ENCODE results near the gene PDE6B.

The PDE6B gene

GRCh38 chr4:592825-593520 lies 32.4 kb upstream of the PDE6B start:
- TF ChIP-seq CTCF (conservative IDR thresholded peaks at IDR 0.05): no peak

GRCh38 chr4:598925-599324 lies 26.4 kb upstream of the PDE6B start:
- no peak for TF ChIP-seq CTCF (conservative IDR thresholded peaks at IDR 0.05)
- H3K27ac ChIP-seq: no peak overlapping the region

More at GRCh38 chr4:592825-593520, 32.4 kb upstream of the PDE6B start:
- H3K27ac ChIP-seq: no peak overlapping the region

DNA sequence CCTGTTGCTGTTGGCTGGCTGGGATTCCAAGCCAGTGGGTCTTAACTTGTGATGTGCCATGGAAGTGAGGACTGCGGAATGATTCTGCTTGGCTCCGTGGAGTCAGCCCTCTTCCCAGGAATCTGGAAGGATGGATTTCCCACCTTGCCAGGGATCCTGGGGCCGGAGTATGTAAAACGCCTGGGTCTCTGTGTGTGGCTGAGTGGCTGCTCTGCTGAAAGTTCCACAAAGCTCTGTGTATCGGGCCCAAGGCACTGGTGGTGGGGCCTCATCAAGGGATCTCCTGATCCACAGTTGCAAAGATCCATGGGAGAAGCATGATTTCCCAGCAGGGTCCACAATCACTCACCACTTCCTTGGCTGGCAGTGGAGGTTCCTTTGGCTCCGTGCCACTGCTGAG lies 25.2 kb upstream of the PDE6B start:
- TF ChIP-seq CTCF (conservative IDR thresholded peaks at IDR 0.05): no peak
- no peak overlapping the region for H3K27ac ChIP-seq

GRCh38 chr4:600850-601515 lies 24.4 kb upstream of the PDE6B start:
- no peak overlapping the region for H3K27ac ChIP-seq
- TF ChIP-seq CTCF (conservative IDR thresholded peaks at IDR 0.05): no peak

GRCh38 chr4:601612-602558 lies 23.5 kb upstream of the PDE6B start:
- no peak overlapping the region for H3K27ac ChIP-seq
- no peak for TF ChIP-seq CTCF (conservative IDR thresholded peaks at IDR 0.05)

DNA sequence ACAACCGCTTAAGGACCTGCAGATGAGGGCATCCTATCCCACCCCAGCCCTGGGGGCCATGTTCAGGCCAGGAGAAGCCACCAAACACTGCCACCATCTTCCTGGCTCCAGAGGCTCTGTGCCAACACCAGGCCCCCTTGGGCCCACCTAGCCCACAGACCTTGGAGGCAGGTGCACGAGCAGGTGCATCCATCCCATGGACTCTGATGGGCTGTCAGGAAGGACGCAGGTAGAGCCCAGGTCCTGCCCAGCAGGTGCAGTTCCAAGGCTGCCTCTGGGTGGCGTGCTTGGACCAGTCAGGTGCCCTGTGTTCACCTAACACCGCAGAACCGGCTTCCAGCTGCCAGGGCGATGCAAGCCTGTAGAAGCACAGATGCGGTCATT lies 22.8 kb upstream of the PDE6B start:
- TF ChIP-seq CTCF (conservative IDR thresholded peaks at IDR 0.05): peak; percentile 65
- H3K27ac ChIP-seq: no peak overlapping the region

DNA sequence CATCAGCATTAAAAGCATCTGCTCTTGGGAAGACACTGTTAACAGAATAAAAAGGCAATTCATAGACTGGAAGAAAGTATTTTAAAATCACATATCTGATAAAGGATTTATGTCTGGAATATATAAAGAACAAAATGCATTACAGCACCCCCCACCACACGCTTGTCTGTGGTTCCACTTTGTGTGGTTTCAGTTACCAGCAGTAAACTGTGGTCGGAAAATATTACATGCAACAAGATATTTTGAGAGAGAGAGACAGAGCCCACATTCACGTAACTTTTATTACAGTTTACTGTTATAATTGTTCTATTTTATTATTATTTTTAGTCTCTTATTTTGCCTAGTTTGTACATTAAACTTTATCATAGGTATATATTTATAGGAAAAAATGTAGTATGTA lies 21.2 kb upstream of the PDE6B start:
- TF ChIP-seq CTCF (conservative IDR thresholded peaks at IDR 0.05): no peak
- H3K27ac ChIP-seq: no peak overlapping the region

Measured in VCaP (cell line).